ENCODE results near the gene GLS.
"Not testable (repeated sequence)": the region's sequence is repeated elsewhere in the genome, so short reads cannot be mapped to it uniquely, and the experiment has no call there.

The GLS gene

DNA sequence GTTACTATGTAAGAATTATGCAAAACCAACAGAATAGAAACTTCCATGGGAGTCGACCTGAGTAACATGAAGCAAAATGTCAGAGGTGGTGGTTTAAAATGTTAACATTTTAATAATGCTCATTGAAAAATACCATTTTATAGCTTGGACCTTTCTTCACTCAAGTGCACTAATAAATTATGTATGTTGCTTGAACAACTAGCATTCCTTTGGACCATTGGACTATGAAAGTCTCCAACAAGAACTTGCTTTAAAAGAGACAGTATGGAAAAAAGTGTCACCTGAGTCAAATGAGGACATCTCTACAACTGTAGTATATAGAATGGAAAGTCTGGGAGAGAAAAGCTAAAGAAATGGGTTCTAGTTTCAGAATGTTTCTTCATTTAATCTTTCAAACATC lies 51.9 kb downstream of the GLS start:
- DNase-seq (ENCODE audit: low read depth), result no peak

DNA sequence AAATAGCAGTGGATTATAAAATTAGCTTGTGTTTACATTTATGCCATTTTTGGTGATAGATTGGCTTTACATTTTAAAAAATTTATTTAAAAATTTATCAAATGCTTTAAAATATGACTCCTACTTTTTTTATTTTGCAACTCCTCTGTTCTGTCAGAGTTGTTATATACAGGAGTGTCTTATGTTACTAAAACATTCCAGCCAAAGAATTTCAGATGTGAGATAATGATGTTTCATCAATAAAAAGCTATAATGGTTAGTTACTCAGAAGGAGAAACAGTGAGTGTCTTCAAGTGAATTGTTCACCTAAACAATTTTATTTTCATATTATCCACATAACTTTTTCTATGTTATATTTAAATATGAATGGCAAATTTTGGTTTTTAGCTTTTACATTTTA lies 52.7 kb downstream of the GLS start:
- no peak for DNase-seq (ENCODE audit: low read depth)

DNA sequence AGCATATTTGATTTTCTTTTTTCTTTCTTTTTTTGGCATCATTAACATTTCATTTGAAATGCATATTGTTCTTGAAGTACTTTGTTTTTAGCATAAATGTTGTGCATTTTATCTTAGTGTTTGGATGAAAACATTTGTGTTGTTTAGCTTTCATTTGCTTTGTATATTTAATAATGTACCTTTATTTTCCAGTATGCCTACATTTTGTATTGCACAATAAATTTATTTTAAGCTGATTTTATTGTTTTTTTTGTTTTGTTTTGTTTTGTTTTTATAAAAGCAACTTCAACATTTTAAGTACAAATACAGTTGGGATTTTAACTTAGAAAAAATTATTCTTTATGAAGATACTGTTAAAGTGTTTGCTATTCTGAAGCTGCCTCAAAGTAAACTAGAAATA lies 54.4 kb downstream of the GLS start:
- no peak for DNase-seq (ENCODE audit: low read depth)

DNA sequence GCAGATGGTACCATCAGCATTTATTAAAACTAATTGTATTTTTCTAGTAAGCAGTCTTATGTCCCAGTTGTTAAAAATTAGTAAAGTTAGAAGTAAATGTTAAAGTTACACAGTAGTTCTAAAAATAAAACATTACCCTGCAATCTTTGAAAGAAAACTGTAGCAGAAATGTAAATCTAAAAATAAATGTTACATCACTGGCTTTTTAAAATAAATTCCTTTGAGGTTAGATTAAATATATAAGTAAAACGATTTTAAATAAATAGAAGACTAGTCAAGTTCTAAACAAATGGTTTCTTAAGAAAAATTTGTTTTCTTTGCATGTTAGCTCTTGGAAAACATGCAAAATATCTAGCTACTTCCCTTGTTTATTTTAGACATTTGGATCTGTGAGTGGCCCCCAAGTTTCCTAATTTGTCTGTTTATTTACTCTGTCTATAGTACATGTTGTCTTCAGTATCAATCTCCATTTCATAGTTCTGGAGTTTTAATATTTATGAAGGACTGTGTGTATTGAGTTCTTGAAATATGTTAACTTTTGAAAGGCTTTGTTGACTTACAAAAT lies 58.2 kb downstream of the GLS start:
- DNase-seq (ENCODE audit: low read depth), result no peak

DNA sequence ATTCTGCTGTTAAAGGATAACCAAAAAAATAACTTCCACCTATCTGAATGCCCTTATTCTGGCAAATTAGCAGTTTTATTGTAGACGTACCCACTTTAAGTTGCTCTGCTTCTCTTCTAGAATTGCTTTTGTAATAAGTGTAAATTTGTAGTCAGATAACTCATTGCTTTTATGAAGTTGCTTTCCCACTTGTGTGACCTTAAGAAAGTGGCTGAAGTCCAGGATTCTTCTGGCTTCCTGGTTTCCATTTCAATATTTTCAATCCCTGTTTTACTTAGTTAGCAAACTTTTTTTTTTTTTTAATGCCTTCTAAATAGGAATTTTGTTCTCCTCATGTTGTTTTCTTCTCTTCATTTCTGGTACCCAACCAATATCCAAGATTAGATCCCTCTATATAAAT lies 59.8 kb downstream of the GLS start:
- DNase-seq (ENCODE audit: low read depth), result no peak

DNA sequence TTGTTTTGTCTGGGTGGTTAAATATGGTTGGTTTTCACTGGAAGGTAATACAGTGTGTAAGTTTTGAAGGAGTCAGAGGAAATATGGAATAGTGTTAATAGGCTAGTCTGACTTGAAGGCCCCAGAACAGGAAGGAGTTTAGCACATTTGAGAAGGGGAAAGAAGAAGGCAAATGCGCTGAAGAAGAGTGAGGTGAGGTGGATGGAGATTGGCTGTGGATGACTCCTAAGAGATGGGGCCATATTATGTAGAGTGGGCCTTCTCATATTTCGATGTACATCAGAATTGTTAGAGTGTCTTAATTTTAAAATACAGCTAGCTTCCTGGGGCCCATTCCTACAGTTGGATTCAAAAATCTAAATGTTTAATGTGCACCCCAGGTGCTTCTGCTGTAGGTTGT lies 61.0 kb downstream of the GLS start:
- no peak for DNase-seq (ENCODE audit: low read depth)

DNA sequence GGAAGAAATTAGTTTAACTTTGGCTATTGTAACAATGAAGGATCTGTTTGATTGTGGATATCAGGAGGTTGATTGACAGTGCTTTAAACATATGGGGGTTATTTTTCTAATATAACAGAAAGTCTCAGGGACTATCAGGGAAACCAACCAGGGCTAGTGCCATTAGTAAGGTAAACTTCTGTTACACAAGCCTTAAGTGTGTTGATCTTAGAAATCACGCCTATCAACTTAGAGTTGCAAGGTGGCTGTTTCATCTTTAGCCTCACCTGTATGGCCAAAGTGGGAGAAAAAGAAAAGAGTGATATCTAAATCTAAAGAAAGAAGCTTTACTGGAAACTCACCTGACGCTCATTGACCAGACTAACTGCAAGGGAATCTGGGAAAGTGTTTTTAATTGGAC lies 62.1 kb downstream of the GLS start:
- DNase-seq (ENCODE audit: low read depth), result no peak

DNA sequence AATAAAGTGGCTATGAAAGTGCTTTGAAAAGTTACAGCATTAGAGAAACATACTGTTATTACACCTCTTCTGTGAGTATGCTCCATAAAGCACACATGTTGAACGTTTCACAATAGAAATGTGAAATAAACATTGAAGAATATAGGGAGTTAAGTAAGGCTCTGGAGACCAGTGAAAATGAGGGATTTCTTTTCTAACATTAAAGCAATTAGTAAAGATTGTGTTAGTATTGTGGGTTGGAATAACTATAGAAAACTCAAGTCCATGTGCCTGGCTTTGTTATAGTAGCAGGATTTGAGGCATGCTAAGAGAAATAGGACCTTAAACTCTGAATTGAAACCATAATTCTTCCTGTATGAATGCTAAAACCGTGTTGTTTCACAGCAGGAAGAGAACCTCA lies 63.1 kb downstream of the GLS start:
- DNase-seq (ENCODE audit: low read depth), result no peak

DNA sequence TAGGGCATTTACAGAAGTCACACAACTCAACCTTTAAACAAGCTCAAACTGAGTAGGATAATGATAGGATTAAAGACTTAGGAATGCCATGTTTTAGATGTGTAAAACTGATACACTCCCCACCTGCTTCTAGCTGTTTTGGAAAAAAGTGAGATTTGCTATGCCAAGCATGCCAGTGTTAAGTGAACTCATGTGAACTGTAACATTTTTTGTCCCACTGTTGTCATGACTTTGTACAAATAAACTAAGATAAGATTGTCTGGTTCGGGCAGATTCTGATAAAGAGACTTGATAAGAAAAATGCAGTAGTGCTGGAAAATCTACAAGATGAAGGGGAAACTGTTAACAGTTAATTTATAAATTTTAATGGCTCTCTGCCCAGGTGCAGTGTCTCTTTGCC lies 66.5 kb downstream of the GLS start:
- no peak for DNase-seq (ENCODE audit: low read depth)

DNA sequence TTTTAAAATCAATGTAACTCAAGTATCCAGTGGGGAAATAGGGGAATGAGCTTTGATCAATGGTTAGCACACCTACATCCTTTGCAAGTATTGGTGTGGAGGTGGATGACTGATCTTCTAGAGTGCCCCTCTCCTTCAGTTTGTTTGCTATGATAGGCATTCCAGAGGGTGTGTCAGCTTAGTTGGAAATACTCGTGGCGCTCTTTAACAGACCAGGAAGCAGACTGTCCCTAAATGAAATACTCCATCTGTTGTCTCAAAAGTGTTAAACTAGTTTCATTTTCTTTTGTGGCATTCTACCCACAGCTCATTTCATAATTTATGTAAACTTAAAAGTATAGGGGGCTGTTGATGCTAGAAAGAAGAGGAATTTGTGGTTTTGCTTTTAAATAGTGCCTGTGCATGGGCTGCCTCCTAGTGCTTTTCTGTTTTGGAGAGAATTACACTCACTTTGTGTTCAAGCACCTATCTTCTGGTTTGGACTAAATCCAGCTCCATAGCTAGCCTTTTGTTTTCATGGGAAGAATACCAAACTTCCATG lies 67.2 kb downstream of the GLS start:
- no peak for DNase-seq (ENCODE audit: low read depth)

DNA sequence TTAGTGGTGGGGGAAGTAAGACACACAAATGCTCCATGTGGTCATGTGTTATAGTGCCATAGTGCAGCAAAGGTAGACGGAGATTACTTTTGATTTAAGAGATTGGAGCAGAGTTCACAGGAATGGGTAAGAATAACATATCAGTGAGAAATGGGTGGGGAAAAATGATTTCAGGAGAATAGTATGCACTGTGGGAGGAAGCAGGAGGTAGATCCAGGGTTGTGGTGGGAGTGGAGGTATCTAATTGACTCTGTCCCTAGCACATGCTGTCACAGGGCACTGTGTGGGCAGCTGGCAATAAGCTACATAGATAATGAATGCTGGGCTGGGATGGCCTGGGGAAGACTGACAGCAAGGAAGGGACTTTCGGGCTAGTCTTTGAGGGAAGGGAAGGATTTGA lies 68.0 kb downstream of the GLS start:
- no peak for DNase-seq (ENCODE audit: low read depth)

DNA sequence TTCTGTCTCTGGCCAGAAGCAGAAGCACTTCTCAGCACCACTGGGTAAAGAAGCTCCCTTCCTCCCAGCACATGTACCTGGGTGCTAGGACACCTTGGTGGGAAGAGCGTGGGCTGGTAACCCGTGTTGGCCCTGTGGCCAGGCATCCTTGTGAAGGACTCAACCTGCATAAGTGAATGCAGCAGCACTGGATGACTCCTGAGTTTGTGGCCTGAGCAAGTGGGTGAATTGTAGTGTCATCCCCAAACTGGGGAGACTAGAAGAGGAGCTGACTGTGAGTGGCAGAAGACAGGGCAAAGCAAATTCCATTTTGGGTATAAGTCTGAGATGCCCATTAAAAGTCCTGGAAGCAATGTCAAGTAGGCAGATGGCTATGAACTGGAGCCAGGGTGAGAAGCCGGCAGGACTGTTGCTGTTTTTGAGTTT lies 70.0 kb downstream of the GLS start:
- no peak for DNase-seq (ENCODE audit: low read depth)

DNA sequence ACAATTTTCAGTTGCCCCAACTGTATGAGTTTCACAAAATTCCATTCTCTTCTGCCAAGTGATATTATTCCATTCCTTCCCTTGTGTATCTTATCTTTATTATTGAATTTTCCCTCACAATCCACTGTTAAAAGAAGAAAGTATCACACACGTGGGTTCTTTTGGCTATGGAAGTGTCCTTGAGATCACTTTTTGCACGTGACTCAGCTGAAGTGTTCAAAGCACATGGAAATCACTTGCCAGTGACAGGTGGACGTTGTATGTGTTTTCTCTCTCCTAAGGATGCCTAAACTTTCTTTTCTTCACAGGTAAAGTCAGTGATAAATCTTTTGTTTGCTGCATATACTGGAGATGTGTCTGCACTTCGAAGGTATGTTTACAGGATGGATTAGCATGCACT lies 72.6 kb downstream of the GLS start:
- DNase-seq (ENCODE audit: low read depth), result no peak

DNA sequence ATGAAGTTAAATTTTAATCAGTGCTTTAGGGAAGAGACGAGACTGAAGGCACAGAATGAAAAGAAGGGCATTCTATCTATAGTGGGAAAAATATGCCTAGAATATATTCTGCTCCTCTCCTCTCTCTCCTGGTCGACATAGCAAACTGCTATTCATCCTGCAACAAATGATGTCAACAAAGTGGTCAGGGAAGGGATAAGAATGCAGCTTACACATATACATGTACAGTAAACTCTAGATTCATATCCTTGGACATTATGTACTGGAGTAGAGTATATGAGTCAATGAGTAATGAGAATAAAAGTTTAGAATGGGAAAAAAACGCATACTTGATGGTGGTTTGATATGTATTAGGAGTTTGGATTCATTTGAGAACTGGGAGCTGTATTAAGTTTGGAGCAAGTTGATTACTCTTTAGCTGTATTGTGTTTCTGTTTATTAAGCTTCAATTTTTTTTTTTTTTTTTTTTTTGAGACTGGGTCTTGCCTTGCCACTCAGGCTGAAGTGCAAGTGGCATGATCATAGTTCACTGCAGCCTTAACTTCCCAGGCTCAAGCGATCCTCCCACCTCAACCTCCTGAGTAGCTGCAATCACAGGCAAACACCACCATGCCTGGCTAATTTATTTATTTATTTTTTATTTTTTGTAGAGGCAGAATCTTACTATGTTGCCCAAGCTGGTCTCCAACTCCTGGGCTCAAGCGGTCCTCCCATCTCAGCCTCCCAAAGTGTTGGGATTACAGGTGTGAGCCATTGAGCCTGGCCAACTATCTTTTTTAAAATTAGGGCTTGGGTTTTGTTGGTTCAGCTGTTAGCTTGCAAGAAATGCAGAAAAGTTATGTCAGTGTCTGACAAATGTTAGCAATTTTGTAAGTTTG lies 79.5 kb downstream of the GLS start:
- DNase-seq (ENCODE audit: low read depth), result no peak

DNA sequence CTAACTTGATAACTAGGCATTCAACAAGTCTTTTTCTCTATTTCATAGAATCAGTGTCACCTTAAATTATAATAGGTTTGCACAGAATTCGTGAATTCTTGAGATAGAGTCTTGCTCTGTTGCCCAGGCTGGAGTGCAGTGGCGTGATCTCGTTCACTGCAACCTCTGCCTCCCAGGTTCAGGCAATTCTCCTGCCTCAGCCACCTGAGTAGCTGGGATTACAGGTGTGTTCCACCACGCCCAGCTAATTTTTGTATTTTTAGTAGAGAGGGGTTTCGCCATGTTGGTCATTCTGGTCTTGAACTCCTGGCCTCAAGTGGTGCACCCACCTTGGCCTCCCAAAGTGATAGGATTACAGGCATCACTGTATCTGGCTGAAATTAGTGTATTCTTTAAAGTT lies 80.5 kb downstream of the GLS start:
- not testable (repeated sequence) for DNase-seq (ENCODE audit: low read depth)

DNA sequence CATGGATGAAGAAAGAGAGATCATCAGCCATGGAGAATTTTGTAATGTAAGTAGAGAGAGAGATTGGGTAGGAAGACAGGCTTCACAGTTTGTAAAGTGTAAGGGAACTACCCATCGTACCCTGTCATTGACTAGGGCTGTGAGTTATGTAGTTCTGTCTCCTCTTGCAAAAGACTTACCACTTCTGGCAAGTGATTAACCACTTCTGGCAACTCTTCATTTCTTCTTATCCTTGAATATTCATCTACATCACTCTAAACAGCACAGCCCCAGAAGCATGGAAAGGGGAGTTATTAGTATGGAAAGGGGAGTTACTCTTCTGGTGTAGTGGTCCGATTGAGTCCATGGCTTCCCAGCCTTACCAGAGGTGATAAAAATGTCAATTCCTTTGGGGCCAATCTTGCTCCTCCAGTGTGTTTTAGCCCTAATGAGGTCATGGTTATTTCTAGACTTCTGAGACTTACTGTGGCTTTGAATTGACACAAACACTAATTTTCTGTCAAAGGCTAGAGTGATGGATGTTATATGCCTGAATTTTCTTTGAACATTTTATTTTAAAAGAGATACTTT lies 81.4 kb downstream of the GLS start:
- no peak for DNase-seq (ENCODE audit: low read depth)

DNA sequence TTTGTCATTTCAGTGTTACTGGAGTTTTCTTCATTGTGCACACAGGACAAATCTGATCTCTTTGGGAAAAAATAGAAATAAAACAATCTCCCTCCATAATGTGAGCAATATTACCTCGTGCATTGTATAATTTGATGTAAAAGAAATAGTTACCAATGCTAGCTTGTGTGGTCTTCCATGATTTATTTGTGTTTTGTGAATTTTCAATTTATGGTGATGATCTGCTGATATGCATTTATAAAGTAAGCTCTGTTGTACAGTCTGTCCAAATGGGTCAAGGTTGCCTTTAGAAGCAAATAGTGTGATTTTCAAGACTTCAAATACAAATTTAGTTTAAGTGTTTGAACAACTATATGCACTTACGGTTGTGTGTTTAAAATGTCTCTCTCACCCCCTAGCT lies 82.5 kb downstream of the GLS start:
- DNase-seq (ENCODE audit: low read depth), result no peak

DNA sequence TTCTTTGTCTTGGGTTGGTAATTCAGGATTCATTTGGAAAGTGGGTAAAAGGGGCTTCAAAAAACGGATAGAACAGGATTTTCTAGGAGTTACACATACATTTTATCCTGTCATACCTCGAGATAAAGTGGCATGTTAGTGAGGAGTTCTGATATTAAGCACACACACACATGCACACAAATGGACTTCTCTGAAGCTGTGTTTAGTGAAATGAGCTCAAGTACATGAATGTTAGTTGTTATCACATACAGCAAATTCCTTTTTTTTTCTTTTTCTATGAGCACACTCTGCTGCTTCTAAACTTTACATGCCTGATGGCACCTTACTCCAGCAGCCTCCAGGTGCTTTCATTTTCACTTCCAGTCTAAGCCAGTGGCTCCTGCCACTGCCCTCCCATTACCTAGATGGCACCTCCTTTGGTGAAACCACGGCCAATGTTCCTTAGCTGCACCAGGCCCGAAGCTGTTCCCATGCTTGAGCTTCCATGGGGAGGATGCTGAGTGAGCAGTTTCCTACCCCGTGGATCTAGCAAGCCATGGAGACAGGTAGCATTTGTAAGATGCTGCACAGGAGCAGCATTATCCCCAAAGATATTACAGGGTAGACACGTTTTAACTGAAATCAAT lies 83.7 kb downstream of the GLS start:
- DNase-seq (ENCODE audit: low read depth), result no peak

DNA sequence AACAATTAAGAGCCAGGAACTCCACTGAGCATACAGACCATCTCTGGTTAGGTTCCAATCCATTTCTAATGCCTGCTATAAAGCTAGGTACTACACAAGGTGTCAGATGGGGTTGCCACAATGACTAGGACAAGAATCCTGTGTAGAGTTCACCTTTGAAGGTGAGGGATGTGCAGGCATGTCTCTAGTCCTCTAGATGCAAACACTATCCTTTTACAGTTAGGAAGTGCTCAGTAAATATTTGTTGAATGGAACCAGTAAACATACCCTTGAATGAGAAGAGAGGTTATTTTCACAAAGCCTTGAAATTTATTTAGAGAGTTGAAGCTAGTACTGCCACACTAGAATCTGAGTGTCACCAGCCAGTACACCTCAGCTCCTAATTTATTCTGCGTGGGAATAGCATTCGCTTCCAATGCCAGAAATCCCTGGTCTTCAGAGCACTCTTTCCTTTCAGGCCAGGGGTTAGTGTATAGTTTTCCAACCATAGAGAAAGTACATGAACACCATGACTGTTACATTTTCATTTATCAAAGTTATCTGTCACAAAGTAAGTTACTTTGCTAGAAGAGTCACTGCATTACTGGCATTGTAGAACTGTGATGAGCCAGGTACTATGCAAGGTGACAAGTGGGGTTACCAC lies 85.1 kb downstream of the GLS start:
- DNase-seq (ENCODE audit: low read depth), result no peak

DNA sequence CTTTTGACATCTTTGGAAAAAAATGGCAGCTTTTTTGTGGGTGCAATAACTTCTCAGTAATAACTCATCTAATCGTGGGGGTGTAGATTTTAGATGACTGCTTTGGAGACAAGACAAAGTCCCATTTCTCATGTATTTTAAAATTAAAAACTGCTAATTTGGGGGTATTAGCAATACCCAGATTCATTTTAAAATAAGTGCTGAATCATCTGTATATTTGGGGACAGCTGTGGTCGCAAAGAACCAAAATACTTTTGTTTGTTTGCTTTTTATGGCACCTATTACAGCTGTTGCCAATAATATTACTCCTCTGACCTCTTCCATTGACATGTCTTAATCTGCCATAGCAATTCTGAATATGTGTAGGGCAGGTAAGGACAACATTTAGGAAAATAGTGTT lies 87.9 kb downstream of the GLS start:
- DNase-seq (ENCODE audit: low read depth), result no peak

DNA sequence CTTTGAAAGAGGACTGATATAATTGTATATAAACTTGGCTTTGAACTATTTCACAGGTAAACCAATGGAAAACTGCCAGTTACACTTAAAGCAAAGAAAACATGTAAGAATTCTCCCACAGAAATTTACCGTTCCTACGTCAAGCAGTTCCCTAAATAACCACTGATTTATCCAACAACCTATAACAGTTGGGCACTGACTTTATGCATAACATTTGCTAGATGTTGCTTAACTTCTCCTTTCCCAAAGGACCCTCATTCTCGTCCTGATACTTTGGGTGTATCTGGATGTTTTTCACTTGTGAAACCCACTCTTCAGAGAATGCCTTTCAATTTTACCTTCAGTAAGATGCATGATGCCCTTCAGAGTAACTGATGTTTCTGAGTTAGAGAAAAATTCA lies 89.5 kb downstream of the GLS start:
- no peak for DNase-seq (ENCODE audit: low read depth)

DNA sequence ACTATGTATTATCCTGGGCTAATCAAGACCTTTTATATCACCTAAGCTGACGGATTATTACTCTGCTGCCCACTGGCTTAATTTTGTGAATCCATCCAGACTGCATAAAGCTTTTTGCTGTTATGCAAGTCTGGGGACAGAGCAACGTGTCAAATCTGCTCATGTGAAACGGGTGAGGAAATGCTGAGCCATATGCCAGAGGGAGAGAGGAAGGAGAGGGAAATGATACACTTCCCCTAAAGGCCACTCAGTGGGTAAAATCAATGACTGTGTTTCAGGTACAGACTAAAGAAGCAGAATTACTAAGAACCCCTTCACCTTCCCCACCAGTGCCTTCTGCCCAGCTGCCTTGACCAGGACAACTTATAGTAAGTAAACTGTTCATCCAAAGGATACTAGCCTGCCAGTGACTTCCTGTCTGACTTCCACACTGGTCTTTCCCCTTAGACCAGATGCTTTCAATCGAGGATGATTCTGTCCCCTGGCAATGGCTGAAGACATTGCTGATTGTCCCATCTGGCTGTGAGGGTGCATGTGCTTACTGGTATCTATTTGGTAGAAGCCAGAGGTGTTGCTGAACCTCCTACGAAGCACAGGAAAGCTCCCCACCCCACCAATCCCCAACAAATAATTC lies 90.4 kb downstream of the GLS start:
- no peak for DNase-seq (ENCODE audit: low read depth)

All from stimulated activated CD8-positive, alpha-beta memory T cell treated with anti-CD3 and anti-CD28 coated beads, Interleukin-15, amount 100 ng/mL, for 1 hour (primary cell).